Skin of body (tissue), 2 donors: ENCODE results near the gene LGALS9. TPM values are rescaled to one million over a fixed set of nuclear protein-coding genes. Genes with fewer than 3 reads are reported as not detected.

ENCODE experiments used
- DNase-seq: peaks from one replicate; lab custom pipeline; 2025; lab: John Stamatoyannopoulos, UW
- total RNA-seq: library from RNA; depleted of rRNA; stranded (reverse); fragments of >200 nt; gene quantifications from one replicate; pipeline ENCODE4 v1.2.3, GENCODE V29; 2014

Gene LGALS9
- total RNA-seq, 1 donor from 2014 or later: 4.8 TPM

DNA sequence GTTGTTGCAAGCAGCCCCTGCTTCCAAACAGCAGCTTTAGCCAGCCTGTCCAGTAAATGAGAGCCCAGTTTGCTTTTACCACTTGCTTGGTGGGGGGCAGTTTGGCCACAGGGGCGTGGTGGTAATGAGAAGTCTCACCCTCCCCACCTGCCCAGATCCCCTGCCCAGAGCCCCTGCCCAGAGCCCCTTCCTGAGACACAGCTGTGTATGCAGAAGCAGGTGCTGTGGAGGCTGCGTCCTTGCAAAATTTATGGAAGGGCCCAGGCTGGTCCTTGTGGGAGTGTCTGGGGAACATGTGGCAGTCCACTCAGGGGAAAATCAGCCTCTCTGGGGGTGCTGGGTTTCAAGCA, 27.6 kb upstream of the LGALS9 start:
- no peak for DNase-seq

DNA sequence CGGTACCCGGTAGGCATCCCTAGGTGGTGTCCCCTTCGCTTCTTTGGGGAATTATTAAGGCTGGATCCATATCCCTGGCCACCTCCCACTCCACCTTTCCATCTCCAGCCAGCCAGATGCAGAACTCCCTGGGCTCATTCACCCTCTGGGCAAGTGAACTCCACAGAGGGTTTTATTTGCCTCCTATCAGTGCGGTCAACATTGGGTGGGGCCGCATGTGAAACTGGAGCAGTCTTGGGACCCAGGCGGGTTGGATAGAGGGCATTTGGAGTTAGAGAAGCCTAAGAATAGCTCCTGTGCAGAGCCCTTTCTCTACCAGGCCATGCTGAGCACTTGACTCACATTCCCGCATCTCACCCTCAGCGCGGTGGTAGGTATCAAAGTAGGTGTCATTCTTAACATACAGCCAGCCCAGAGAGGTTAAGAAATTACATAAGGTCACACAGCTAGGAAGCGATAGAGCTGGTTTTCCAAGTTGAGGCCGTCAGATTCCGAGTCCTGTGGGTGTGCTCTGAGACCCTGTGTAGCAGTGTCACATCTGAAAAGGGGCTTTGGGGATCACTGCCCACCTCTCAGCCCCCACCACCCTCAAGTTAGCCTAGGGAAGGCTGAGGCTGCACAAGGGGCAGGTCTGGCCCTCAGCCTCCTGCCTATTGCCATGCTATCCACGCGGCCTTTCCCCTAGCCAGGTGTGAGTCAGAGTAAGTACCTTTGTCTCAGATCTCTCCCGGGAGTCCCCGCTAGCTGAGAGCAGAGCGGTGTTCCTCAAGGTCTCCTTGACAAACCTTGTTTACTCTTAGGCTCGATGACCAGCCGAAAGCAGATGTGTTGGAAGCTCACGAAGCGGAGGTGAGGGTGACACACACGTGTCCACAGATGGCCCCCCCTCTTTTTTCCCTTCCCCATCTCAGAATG, 26.9 kb upstream of the LGALS9 start:
- no peak for DNase-seq

DNA sequence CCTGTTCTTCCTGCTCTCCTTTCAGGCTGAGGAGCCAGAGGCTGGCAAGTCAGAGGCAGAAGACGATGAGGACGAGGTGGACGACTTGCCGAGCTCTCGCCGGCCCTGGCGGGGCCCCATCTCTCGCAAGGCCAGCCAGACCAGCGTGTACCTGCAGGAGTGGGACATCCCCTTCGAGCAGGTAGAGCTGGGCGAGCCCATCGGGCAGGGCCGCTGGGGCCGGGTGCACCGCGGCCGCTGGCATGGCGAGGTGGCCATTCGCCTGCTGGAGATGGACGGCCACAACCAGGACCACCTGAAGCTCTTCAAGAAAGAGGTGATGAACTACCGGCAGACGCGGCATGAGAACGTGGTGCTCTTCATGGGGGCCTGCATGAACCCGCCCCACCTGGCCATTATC, 25.6 kb upstream of the LGALS9 start:
- no peak for DNase-seq

DNA sequence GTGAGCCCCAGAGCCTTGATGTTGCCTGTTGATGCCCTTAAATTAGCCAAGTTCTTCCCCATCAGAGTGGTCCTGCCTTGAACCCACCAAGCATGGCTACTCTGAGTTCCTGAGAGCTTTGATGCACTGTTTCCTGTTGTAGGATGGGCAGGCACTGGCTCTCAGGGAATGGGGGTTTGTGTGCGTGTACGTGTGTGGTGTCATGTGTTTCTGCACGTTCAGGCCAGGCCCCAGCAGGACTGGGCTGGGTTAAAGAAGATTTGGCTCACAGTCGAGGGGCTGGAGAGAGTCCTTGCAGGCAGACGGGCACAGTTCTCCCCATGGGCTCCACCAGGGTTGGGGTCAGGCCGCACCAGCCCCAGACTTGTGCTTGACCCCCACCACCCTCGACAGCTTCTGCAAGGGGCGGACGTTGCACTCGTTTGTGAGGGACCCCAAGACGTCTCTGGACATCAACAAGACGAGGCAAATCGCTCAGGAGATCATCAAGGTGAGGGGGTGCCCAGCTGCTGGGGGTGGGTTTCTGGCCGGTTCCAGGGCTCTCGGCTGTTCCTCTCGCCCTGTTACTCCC, 23.4 kb upstream of the LGALS9 start:
- no peak for DNase-seq

DNA sequence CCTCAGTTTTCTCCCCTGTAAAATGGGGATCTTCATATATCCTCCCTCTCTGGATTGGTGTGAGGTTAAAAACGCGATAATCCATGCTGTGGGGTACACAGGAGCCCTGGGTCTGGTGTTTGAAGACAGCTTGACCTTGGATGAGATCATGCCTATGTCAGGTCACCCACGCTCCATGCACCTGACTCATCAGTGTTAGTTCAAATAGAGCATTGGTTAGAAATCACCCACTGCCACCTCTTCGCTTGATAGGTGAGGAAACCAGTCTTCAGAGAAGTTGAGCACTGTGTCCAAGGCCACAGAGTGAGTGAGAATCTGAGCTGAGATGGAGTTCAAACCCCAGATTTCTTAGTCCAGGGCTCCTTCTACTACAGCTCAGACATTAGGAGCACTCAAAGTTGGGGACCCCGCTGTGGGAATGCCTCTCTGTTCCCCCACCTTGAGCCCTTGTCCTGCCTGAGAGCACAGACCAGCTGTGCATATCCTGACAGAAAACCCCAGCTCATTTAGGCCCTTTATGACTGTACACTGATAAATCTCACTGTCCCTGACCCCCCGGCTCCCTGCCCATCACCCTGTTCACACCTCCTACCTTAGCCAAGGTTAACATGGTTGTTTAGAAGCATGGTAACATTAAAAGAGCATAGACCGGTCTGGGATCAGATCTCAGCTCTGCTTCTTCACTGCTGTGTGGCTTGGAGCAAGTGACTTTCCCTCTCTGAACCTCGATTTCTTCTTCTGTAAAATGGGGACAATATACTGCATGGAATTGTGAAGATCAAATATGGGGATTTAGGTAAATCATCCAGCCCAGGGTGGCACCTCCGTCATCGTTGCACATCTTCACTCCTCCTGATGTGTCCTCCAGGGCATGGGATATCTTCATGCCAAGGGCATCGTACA, 22.4 kb upstream of the LGALS9 start:
- no peak for DNase-seq

DNA sequence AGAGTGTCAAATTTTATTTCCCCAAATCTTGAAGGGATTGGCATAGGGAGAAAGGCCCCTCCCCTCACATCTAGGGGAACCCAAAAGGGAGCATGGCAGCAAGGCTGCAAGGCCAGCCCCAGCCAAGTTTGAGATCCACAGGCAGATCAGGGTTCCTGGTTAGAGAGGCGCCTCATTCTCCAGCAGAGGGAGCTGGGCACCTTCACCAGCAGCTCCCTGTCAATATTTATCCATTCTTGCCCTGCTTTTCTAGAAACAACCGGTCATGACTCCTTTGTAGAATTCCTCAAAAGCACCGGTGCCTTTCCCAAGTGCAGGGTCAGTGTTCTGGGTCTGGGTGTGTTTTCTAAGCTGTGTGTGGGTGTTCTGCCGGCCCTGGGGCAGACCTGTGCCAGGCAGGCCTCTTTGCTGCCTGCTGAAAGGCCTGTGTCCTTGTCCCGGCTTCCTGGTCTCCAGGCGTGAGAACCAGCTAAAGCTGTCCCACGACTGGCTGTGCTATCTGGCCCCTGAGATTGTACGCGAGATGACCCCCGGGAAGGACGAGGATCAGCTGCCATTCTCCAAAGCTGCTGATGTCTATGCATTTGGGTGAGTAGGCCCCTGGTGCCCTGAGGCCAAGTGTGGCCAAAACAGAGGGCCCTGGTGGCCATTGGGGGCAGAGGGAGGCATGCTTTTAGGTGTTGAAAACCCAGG, 21.2 kb upstream of the LGALS9 start:
- DNase-seq: no peak

DNA sequence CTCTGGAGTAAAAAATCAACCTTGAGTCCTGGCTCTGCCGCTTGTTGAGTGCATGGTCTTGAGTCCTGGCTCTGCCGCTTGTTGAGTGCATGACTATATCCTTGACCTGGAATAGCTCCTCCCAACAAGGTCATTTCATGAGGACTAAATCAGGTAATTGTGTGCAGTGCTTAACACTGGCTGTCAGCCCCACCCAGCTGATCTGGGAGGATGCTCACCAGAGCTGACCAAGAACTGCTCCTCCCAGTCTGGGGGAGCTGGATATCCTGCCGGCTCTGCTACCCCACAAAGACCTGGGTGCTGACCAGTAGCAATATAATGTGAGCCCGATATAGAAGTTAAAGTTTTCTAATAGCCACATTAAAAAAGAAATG, 20.7 kb upstream of the LGALS9 start:
- DNase-seq: no peak

DNA sequence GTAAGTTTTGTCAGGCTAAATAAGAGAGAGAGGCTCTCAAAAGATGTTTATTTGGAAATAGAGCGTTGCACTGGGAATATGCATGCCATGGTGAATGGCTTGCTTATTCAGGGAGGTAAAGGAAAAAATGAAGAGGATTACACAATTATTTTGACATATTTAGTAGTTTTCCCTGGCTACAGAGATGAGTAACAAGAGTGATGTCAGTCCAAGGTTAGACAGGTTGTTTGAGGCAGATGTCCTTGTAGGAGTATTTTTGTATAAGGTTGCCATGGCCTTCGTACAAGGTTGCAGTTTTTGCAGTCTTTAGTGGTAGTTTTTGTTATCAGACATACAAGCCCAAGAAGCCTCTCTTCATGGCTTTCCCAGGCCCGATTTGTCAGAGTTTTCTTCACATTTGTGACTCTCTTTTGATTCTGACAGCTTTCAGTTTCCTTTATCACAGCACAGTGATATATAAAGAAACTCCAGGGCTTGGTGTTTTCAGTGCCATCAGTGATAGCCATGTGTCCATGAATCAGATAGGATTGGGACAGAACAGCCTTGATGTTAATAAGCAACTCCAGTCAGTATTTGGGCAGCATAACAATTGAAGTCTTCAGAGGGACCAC, 18.7 kb upstream of the LGALS9 start:
- no peak for DNase-seq

DNA sequence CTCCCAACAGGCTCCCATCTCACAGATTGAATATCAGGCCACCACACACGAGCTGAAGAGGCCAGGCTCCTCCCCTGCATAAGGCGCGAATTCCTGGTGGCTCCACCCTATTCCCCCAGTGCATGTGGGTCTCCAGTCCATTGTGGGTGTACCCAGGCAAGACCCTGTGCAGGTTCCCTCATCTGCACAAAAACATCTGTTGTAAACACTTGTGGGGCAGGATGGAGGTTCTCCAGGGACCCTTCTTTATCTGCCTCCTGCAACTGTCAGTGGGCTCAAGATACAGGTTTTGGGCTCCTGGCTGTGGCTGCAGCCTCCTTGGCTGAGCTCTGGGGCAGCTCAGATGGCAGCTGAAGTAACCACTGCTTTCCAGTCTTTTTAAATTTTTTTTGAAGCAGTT, 17.6 kb upstream of the LGALS9 start:
- no peak for DNase-seq

DNA sequence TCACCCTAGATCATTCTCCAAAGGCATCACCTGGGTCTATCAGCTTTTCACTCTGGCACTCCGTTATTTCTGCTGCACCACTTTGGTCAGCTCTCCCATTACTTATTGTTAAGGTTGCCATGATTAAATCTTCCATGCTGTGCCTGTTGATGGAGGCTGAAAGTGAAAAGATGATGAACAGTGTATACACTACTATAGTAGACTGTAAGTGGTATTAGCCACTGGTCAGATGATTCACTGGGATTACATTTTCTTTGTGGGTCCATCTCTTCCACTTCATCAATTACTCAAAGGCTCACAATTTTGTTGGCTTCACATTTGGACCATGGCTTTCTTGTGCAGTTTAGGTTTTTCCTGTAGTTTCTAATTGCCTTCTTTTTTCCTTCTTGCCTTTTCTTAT, 15.9 kb upstream of the LGALS9 start:
- DNase-seq: no peak

DNA sequence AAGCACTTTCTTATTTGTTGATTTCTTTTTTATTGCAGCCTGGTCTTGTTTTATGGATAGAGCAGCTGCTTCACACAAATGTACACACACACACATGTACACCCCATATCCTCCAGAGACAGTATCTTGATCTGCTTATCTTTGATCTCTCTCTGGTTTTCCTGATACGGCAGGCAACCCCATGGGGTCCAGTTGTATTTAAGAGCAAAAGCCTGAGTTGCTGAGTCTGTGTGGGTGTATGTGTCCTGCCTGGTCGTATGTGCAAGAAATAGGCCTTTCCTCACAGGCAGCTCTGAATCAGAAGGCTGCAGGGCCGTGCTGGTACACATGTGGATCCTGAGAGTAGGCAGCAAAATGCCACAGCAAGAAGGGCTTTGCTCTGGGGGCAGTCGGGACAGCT, 14.6 kb upstream of the LGALS9 start:
- no peak for DNase-seq

DNA sequence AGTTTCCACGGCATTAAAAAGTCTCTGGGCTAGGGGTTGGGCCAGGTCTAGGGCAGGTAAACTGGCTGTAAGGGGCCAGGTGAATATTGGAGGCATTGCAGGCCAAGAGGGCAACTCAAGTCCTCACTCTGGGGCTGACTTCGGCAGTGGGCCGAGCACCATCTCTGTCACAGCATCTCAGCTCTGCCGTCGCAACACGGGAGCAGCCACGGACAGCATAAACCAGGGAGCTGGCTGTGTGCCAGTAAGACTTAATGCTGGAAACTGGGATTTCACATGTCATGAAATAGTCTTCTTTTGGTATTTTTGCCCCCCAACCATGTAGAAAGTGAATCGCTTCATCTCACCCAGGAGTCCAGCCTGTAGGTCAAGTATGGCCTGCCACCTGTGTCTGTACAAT, 12.6 kb upstream of the LGALS9 start:
- no peak for DNase-seq

DNA sequence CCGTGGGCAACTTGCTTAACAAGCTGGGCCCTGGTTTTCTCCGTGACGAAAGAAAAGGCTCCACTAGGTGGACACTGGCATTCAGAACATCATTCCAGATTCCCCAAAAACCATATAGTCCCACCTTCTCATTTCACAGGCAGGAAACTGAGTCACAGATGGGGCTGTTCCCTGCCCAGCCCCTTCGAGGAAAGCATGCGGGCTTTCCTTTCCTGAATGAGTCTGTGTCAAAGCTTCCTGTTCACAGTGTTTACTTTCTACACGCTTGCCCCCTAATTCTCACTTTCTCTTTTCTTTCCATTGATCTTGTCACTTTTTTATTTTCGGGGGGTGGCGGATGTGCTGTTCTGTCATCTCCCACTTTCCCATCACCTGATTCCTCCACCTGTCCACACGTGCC, 10.3 kb upstream of the LGALS9 start:
- DNase-seq: no peak

DNA sequence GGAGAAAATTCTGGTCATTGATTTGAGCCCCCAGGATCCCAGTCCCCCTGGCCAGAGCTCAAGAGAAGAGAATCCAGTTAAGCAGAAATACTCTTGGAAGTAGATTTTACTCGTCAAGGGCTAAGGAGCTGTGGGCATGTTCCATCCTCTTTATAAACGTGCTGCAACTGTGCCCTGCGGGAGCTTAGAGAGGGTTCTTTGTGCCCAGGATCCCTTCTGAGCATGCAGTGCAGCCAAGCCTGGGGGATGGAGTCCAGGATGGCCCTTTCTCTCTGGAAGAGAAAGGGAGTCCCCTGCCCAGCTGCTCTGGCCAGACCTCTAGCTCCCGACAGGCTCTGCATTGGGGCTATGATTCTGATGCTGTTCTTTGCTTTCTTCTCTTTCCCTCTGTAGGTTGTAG, 9.5 kb upstream of the LGALS9 start:
- DNase-seq: no peak

DNA sequence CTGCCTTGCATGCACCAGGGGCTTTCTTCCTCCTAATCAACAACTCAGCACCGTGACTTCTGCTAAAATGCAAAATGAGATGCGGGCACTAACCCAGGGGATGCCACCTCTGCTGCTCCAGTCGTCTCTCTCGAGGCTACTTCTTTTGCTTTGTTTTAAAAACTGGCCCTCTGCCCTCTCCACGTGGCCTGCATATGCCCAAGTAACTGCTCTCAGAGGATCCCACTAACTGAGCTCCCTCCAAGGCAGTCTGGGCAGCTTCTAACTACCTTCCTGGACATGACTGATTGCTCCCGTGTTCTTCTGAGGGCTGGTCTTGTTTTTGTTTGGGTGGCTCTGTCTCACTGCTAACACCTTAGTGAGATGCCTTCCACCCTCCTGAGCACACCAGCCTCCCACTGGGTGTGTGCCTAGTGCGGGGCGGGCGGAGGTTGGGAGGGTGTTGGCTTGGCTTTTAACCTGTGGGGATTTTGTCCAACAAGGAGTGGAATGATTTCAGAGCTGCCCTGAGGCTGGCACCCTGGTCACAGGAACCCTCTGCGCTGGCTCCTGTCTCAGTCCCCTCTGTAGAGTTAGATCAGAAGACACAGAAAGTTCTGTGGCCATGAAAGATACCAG, 8.9 kb upstream of the LGALS9 start:
- DNase-seq: no peak

DNA sequence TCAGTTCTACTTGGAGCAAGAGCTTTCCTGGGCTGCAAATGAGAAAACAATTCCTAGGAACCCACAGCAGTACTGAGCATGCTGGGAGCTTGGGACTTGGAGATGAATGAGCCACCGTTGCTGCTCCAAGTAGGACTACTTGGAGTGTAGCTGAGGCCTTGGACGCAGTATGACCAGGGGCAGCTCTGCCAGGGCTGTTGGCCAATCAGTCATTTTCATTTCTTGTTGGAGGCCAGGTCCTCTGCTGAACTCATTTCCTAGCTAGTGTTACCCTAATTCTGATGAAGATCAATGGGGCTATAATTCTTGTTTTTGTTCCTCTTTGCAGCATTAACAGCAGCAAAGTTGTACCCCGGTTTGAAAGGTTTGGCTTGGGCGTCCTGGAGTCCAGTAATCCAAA, 8.0 kb upstream of the LGALS9 start:
- DNase-seq: no peak

DNA sequence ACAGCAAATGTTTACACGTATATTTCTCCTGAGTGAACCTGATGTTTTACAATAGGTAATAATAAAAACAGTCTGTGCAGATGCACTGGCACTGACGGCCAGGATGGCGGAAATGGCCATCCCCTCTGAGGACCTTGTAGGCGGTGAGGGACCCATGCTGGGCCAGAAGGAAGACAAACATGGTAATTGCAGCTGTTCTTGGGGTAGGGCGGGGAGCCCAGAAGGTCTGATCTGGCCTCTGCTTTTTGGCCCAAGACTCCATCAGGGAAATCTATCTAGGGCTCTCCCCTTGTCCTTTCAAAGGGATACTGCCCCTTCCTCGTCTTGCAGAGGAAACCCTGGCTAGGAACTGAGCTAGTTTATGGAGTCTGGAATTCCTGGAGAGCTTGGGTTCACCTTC, 7.4 kb upstream of the LGALS9 start:
- no peak for DNase-seq

DNA sequence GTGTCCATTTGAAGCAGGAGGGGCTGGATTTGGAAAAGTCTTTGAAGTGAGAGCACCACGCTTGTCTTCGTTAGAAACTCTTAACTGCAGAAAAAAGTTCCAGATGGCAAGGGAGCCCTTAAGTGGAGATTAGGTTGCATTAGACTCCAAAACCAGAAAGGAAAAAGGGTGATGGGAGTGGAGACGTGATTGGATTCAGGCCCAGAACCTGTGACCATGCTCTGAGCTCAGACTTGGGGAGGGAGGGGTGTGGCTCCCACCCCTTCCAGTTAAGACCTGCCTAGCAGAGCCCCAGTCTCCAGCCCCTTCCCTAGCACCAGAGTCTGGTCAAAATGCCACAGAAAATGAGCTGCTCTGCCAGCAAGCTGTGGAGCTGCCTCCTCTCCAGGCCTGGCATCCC, 6.4 kb upstream of the LGALS9 start:
- no peak for DNase-seq

DNA sequence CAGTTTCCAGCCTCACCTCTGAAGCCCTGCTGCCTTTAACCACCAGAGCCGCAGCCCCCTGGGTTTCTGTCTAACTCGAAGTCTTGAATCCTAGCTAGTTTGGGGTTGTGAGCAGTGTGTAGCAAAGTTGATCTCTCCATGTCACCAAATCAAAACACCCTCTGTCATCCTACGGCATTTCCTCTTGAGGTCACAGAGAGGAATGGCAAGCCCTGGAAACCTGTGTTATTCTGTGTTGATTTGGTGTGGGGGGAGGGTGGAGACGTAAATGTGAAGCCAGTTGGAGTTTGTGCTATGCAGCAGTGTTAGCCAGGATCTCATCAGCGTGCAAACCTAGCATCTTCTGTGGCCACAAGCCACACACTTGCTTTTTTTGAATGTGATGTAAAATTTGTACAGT, 5.1 kb upstream of the LGALS9 start:
- no peak for DNase-seq

DNA sequence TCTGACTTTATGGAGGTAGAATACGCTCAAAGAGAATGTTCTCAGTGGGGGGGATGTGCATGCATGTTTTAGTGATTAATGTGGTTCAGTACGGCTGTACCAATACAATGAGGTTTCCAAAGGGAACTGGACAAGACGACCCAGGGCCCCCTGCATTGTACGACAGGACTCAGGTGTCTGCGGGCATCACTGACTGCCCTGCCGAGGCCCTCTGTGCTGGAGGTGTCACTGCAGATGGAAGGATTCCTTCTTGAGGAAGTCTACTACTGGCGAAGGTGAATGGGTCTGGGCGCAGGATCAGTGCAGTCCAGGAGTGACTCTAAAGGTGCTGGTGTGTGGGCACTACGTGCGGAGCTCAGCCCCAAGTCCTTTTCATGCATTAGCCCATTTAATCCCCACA, 3.5 kb upstream of the LGALS9 start:
- DNase-seq: no peak

DNA sequence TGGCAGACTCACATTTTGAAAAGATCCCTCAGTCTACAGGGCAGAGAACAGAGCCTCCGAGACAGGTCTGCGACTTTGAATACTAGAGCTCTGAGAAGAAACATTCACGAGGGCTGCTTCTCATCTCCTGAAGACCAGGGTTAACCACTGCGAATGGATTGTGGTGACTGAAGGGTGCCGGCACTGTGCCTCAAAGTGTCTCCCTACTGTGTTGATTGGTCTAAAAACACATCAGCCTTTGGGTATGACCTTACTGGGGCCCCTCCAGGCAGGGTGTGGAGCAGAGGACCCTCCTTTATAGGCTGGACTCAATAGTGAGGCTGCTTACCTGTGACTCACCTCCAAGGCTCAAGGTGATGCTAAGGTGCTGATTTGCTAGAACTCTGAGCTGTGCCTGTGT, 2.6 kb upstream of the LGALS9 start:
- DNase-seq: no peak
